Embryonic facial prominence (tissue), 1 donor: ENCODE data around the gene HEATR5B.
"Not testable (repeated sequence)": the region's sequence is repeated elsewhere in the genome, so short reads cannot be mapped to it uniquely, and the experiment has no call there.

Source experiments
- DNase-seq: peaks from one replicate; pipeline ENCODE4 v3.0.0-alpha.2; 2016; ENCODE audit errors: extremely low spot score

Gene HEATR5B

DNA sequence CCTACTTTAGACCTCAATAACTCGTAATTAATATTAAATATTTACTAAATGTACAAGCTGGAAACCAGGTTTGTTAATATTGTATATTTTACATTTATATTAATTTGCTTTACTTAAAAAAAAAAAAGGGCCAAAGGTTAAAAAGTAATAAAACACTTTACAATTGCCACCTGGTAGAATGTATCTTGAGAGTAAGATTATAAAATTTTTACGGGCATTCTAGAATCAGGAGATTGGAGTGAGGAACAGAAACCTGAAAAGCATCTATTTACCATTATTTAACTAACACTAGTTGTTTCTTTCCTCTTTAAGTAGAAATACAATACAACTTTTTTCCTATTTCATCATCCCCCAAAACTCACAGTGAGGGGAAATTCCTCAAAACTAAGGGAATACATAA lies 102.3 kb downstream of the HEATR5B start:
- DNase-seq = no peak

DNA sequence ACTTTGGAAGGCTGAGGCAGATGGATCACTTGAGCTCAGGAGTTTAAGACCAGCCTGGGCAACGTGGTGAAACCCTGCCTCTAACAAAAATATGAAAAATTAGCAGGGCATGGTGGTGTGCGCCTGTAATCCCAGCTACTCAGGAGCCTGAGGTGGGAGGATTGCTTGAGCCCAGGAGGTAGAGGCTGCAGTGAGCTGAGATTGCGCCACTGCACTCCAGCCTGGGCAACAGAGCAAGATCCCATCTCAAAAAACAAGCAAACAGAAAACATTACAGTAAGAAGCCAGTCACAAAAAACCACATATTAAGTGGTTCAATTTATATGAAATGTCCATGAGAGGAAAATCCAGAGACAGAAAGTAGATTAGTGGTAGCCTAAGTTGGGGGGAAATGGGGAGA lies 105.2 kb downstream of the HEATR5B start:
- not testable (repeated sequence) for DNase-seq

- DNase-seq = no peak
Observed at GRCh38 chr2:36976065-36976464, 108.1 kb downstream of the HEATR5B start.

GRCh38 chr2:36975306-36975705 lies 108.9 kb downstream of the HEATR5B start:
- no peak for DNase-seq

DNA sequence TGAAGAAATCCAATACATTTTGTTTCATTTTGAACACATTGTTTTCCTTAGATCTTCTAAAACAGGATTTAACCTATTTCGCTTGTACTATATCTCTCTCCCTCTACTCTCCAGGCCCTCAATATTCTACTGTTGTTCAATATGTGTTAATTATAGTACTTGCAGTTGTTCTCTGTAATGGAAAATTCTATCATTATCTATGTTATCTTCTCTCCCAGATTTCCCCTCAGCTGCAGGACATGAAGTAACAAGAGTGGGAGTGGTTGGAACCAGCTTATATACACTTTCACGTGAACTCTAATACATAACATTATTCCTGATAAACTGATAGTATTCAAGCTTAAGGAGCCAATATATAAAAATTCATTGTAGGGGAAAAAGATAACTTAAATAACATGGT lies 110.9 kb downstream of the HEATR5B start:
- DNase-seq = no peak

DNA sequence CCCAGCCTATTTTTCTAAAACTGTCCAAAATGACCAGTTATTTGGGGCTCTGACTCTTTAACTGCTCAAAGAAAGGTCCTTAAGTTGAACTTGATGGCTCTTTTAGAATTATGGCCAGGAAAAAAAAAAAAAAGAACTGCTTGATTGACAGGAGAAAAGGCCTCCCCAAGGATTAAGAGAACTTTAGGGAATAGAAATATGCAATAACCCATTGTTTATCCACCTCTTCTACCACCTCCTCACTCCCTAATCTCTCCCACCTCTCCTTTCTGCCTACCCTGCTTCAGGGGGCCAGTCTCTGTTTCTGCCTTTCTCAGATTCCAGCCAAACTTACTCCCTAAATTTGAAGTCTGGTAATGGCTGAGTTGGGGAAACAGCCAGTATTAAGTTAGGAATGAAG lies 112.2 kb downstream of the HEATR5B start:
- no peak for DNase-seq

- peak; percentile 6 for DNase-seq
Observed at GRCh38 chr2:36967236-36967876, 116.8 kb downstream of the HEATR5B start.

DNA sequence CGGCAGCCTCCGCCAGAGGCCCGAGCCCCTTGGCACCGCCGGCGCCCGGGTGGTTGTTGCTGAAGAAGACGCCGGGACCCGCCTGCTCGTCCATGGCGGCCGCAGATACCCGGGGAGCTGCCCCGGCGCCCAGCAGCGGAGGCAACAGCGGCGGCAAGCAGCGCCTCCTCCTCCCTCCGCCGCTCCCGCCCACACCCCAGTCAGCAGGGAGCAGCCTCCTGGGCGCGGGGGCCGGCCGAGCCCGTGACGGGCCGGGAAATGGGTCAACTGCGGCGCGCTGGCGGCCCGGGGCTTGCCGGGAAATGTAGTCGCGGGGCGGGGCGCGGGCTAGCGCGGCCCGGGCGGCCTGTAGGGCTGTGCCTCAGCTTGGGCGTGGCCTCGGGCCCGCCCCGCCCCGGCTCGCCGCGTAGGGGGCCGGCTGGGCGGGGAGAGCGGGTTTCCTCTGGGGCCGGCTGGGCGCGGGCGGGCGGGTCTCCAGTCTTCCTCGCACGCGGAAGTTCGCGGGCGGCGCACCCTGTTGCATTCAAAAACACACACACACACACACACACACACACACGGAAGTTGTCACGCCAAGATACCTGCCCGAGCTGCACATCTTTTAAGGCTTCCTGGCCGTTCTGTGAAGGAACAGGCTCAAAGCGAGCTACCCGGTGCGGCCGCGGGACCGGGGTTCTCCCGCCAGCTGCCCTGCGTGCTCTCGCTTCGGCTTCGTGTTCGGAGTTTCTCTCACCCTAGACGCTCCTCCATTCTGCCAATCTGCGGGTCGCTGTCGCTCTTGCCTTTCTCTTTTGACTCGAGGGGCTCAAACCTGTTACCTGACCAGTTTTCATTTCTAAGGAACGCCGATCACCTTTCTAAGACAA lies 117.6 kb downstream of the HEATR5B start, which contains the start of gene STRN:
Gene STRN (minus strand): TSS at position 167 of the 866 bp plus-strand sequence. CDS start 73 bp downstream, at position 94.
- peak; percentile 87 for DNase-seq

DNA sequence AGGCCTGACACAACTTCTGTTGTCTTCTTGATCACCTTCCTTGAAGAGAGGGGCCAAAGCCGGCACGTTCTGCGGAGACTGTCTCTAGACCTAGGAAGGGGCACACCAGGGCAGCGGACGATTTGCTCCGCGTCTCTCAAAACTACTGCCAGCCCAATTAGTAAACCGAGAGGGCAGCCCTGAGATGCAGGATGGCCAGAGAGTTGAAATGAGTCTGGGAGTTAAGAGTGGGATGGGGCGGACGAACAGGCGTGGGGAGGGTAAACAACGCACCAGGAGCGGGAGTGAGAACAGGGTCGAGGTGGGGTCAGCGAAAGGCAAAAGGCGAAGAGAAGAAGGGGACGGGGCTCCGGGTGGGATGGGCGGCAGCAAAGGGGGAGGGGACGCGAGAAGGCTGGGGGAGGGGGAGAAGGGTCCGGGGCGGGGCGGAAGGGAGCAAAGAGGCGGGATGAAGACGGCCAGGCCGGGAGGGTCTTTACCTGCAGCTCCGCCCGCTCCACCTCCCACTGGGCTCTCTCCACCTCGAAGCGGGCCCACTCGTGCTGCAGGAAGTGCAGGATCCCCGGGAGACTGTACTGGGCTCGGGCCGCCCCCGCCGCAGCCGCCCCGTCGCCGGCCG lies 118.3 kb downstream of the HEATR5B start:
- DNase-seq = peak; percentile 23

DNA sequence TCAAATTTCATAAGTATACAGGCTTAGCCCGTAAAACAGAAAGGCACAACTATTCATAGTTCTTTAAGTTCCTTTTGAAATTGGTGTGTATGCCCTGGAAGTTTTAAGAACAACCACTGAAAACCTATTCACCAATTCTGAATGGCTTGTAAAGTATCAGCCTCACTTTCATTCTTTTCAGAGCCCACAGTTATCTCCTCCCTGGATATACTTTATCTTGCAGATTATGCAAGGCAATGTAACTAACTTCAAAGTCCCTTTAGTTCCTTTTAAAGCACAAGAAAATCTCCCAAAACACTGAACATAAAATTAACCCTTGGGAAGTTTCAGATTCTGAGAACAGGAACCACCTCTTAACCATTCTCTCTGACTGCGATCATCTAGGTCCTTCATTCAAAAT lies 119.0 kb downstream of the HEATR5B start:
- no peak for DNase-seq

GRCh38 chr2:36964496-36965058 lies 119.6 kb downstream of the HEATR5B start:
- no peak for DNase-seq

DNA sequence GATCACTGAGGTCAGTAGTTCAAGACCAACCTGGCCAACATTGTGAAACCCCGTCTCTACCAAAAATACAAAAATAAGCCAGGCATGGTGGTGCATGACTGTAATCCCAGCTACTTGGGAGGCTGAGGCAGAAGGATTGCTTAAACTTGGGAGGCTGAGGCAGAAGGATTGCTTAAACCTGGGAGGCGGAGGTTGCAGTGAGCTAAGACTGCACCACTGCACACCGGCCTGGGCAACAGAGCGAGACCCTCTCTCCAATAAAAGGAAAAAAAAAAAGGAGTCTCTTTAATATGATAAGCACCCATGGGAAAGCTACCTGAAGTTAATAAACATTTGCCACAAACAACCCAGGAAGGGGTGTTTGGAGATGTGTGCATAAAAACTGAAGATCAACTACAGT lies 120.4 kb downstream of the HEATR5B start:
- no peak for DNase-seq

GRCh38 chr2:36963106-36963505 lies 121.1 kb downstream of the HEATR5B start:
- DNase-seq = no peak

- DNase-seq = no peak
Observed at GRCh38 chr2:36960773-36961172, 123.4 kb downstream of the HEATR5B start.

GRCh38 chr2:36960005-36960675 lies 124.0 kb downstream of the HEATR5B start:
- DNase-seq = no peak

DNA sequence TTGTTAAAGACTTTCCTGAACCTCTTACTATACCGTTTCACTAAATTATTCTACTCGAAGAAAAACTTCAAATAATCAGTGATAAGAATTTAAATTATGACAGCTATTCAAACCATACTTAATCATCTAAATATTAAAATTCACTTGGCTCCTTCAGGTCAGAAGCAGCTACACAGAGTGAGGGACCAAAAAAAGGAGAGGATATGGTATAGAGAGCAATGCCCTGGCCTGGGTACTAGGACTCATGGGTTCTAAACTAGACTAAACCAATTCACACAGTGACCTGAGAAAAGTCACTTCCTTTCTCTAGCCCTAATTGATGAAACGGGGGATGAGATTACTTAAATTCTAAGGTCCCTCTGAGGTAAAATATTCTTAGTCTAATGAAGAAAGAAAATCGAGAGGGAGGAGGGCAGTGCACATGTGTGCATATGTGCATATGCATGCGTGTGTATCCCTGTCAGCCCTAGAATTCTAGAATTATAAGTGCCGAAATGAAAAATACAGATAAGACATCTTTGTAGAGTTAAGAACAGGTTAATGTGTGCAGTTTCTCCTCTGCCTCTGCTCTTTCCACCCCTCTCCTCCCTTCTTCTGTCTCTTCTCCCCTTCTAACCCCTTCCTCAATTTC lies 129.1 kb downstream of the HEATR5B start:
- no peak for DNase-seq

GRCh38 chr2:36952748-36953197 lies 131.4 kb downstream of the HEATR5B start:
- DNase-seq = no peak

- DNase-seq = no peak
Observed at GRCh38 chr2:36951574-36951973, 132.6 kb downstream of the HEATR5B start.

DNA sequence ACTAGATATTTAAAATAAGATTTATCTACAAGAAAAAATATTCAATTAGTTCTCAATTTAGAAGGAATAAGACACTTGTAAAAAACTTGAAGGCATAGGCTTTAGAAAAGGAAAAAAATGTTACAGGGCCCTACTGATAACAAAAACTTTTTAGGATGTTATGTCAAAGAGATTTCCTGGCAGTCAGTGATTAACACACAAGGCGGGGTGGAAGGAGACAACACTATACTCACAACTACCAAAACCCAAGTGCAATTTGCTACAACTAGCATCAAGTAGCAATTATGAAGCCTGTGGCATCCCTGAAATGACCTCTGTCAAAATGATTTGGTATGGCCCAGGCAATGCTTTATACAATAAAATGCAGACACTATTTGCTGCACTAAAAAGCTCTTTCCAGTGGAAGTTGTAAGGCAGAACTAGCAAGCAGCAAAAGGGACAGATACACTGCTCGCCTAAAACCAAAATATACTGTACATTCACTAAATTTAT lies 133.1 kb downstream of the HEATR5B start:
- no peak for DNase-seq

DNA sequence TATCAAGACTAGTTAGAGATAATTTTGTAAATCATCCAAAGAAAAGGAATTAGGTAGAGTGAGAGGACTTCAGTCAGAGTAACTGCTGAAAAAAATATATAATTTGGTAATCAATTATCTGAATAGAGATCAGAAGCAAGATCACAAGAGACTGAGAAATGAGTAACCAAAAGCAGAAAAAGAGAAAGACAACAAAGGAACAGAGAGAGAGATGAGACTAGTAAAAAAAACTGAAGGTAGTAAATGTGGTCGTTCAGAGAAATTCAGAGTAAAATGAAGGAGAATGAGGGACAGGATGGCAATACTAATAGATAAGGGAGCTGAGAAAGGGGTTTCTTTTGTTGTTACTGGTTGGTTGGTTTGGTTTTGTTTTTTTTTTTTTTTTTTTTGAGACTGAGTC lies 134.3 kb downstream of the HEATR5B start:
- DNase-seq = no peak

DNA sequence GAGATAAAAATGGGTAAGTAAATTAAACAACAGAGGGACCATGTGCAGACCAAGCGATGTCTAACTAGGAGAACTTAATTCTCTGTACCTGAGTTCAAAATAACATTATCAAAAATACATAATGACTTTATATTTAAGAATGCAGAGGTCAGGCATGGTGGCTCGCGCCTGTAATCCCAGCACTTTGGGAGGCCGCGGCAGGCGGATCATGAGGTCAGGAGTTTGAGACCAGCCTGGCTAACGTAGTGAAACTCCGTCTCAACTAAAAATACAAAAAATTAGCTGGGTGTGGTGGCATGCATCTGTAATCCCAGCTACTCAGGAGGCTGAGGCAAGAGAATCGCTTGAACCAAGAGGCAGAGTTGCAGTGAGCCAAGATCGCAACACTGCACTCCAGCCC lies 138.9 kb downstream of the HEATR5B start:
- not testable (repeated sequence) for DNase-seq
